H9 (cell line): Measurements from ENCODE around the gene SLC4A11. TPM values are rescaled to one million over a fixed set of nuclear protein-coding genes. Genes with fewer than 3 reads are reported as not detected.

Source experiments
- DNase-seq: peaks from one replicate; pipeline ENCODE4 v3.0.0-alpha.2; 2017
- H2AFZ ChIP-seq: one replicate; pipeline ENCODE4 v1.6.1; 2013; ENCODE audit warnings: mild to moderate bottlenecking, low read length, control low read depth, moderate library complexity
- H2AK5ac ChIP-seq: 2 replicates; pipeline ENCODE4 v1.6.1; 2013; ENCODE audit warnings: low read length, control low read depth, mixed read lengths; ENCODE audit not compliant: insufficient read length
- H2BK120ac ChIP-seq: one replicate; pipeline ENCODE4 v1.6.1; 2013; ENCODE audit warnings: low read depth, mild to moderate bottlenecking, low read length, control low read depth, inconsistent platforms; ENCODE audit not compliant: poor library complexity, severe bottlenecking
- H2BK12ac ChIP-seq: 2 replicates; pipeline ENCODE4 v1.6.1; 2013; ENCODE audit warnings: low read length, control low read depth, mixed read lengths, low read depth; ENCODE audit not compliant: insufficient read length
- H2BK15ac ChIP-seq: 2 replicates; pipeline ENCODE4 v1.6.1; 2013; ENCODE audit warnings: low read depth, low read length, control low read depth
- H2BK20ac ChIP-seq: one replicate; pipeline ENCODE4 v1.6.1; 2013; ENCODE audit warnings: low read depth, mild to moderate bottlenecking, low read length, control low read depth, inconsistent platforms; ENCODE audit not compliant: poor library complexity, severe bottlenecking
- H2BK5ac ChIP-seq: 2 replicates; pipeline ENCODE4 v1.6.1; 2013; ENCODE audit warnings: low read length, control low read depth, mixed read lengths; ENCODE audit not compliant: insufficient read length
- H3K14ac ChIP-seq: 2 replicates; pipeline ENCODE4 v1.6.1; 2013; ENCODE audit warnings: low read length, control low read depth; ENCODE audit not compliant: insufficient read depth
- H3K18ac ChIP-seq: 2 replicates; pipeline ENCODE4 v1.6.1; 2013; ENCODE audit warnings: low read depth, mild to moderate bottlenecking, mixed read lengths, low read length, control low read depth; ENCODE audit not compliant: insufficient read length
- H3K23ac ChIP-seq: 2 replicates; pipeline ENCODE4 v1.6.1; 2013; ENCODE audit warnings: low read length, control low read depth, mixed read lengths, low read depth; ENCODE audit not compliant: insufficient read length
- H3K23me2 ChIP-seq: 2 replicates; pipeline ENCODE4 v1.6.1; 2013; ENCODE audit warnings: low read depth, mild to moderate bottlenecking, mixed read lengths, low read length, control low read depth; ENCODE audit not compliant: insufficient read length, poor library complexity, severe bottlenecking
- H3K27ac ChIP-seq: 2 replicates; pipeline ENCODE4 v1.5.1; 2013; ENCODE audit warnings: low read length, control low read depth, mixed read lengths, low read depth; ENCODE audit not compliant: insufficient read length
- H3K27me3 ChIP-seq: 2 replicates; pipeline ENCODE4 v1.6.1; 2013; ENCODE audit warnings: low read length, control low read depth, inconsistent platforms; ENCODE audit not compliant: insufficient read depth
- H3K4ac ChIP-seq: 2 replicates; pipeline ENCODE4 v1.6.1; 2013; ENCODE audit warnings: low read depth, mild to moderate bottlenecking, control low read depth, inconsistent platforms, low read length, moderate library complexity
- H3K4me1 ChIP-seq: 2 replicates; pipeline ENCODE4 v1.6.1; 2013; ENCODE audit warnings: low read length, control low read depth, inconsistent platforms; ENCODE audit not compliant: insufficient read depth
- H3K4me2 ChIP-seq: 2 replicates; pipeline ENCODE4 v1.6.1; 2013; ENCODE audit warnings: low read length, control low read depth, mixed read lengths; ENCODE audit not compliant: insufficient read length, insufficient read depth
- H3K56ac ChIP-seq: 2 replicates; pipeline ENCODE4 v1.6.1; 2013; ENCODE audit warnings: low read depth, mild to moderate bottlenecking, mixed read lengths, low read length, control low read depth; ENCODE audit not compliant: insufficient read length
- H3K79me1 ChIP-seq: 2 replicates; pipeline ENCODE4 v1.6.1; 2013; ENCODE audit warnings: low read depth, mild to moderate bottlenecking, moderate library complexity, low read length, control low read depth, inconsistent platforms; ENCODE audit not compliant: insufficient read depth, poor library complexity, severe bottlenecking
- H3K79me2 ChIP-seq: 2 replicates; pipeline ENCODE4 v1.6.1; 2013; ENCODE audit warnings: low read length, control low read depth, inconsistent platforms; ENCODE audit not compliant: insufficient read depth
- H3K9ac ChIP-seq: 2 replicates; pipeline ENCODE4 v1.6.1; 2013; ENCODE audit warnings: low read length, control low read depth, mixed read lengths; ENCODE audit not compliant: insufficient read length; ENCODE audit errors: extremely low read depth
- H3K9me3 ChIP-seq: one replicate; pipeline ENCODE4 v1.6.1; 2013; ENCODE audit warnings: low read depth, low read length, inconsistent platforms; ENCODE audit not compliant: control insufficient read depth
- H3T11ph ChIP-seq: one replicate; pipeline ENCODE4 v1.6.1; 2013; ENCODE audit warnings: mild to moderate bottlenecking, low read length, control low read depth, inconsistent platforms
- H4K20me1 ChIP-seq: one replicate; pipeline ENCODE4 v1.6.1; 2013; ENCODE audit not compliant: control insufficient read depth, insufficient read length, insufficient read depth
- H4K5ac ChIP-seq: 2 replicates; pipeline ENCODE4 v1.6.1; 2013; ENCODE audit warnings: low read depth, mild to moderate bottlenecking, mixed read lengths, low read length, control low read depth; ENCODE audit not compliant: insufficient read length
- H4K8ac ChIP-seq: replicated peaks from 2 replicates; pipeline ENCODE4 v1.6.1; 2013; ENCODE audit warnings: low read length, control low read depth, mixed read lengths, low read depth; ENCODE audit not compliant: insufficient read length
- H4K91ac ChIP-seq: 2 replicates; pipeline ENCODE4 v1.6.1; 2013; ENCODE audit warnings: low read depth, mild to moderate bottlenecking, moderate library complexity, mixed read lengths, low read length, control low read depth; ENCODE audit not compliant: insufficient read length
- H3K27ac Mint-ChIP-seq, 3 experiments: 2 replicates in 2 of 3; 3 replicates in 1 of 3; pipeline ENCODE4 v1.8.0; 2020 to 2021; ENCODE audit warnings: mixed read lengths in 3 of 3, mild to moderate bottlenecking in 1 of 3, moderate library complexity in 1 of 3
- H3K27me3 Mint-ChIP-seq: 2 replicates; pipeline ENCODE4 v1.8.0; 2021; ENCODE audit warnings: low read depth, mild to moderate bottlenecking, moderate library complexity, mixed read lengths
- H3K36me3 Mint-ChIP-seq, 3 experiments: 2 replicates in 2 of 3; 3 replicates in 1 of 3; pipeline ENCODE4 v1.8.0; 2020 to 2021; ENCODE audit warnings: low read depth in 3 of 3, mixed read lengths in 3 of 3; ENCODE audit not compliant: insufficient read depth in 1 of 3
- H3K4me1 Mint-ChIP-seq, 2 experiments: 2 replicates each; pipeline ENCODE4 v1.8.0; 2020; ENCODE audit warnings: mixed read lengths in 2 of 2
- H3K4me3 Mint-ChIP-seq, 2 experiments: 2 replicates in 1 of 2; 3 replicates in 1 of 2; pipeline ENCODE4 v1.8.0; 2020 to 2021; ENCODE audit warnings: mild to moderate bottlenecking in 2 of 2, mixed read lengths in 2 of 2, moderate library complexity in 1 of 2
- H3K9me3 Mint-ChIP-seq, 2 experiments: 2 replicates in 1 of 2; 3 replicates in 1 of 2; pipeline ENCODE4 v1.8.0; 2020; ENCODE audit warnings: mild to moderate bottlenecking in 2 of 2, mixed read lengths in 2 of 2, moderate library complexity in 1 of 2
- CTCF ChIP-seq: fragments of 200-600 bp; sonication (generic); conservative IDR thresholded peaks from 3 replicates; pipeline ENCODE4 v1.8.0; 2021; ENCODE audit warnings: antibody characterized with exemption, mild to moderate bottlenecking
- WGBS: extraction: QIAGEN DNeasy Blood & Tissue Kit; methylation state at CpG from one replicate; pipeline ENCODE4 v1.1.7; 2013; ENCODE audit warnings: missing lambda C conversion rate, low lambda C conversion rate, mixed read lengths; ENCODE audit not compliant: insufficient read length; ENCODE audit errors: extremely low coverage; 5-methylcytosine and 5-hydroxymethylcytosine counted together
- total RNA-seq: library from RNA; stranded (reverse); gene quantifications from 2 replicates; pipeline ENCODE4 v1.2.1, GENCODE V29; 2021

The SLC4A11 gene
- total RNA-seq, 1 experiment from 2014 or later, result 29.4 TPM

GRCh38 chr20:3247638-3248037 is 8.6 kb upstream of the SLC4A11 start:
- H4K8ac ChIP-seq, result no peak overlapping the region
- H3K23ac ChIP-seq, result no peak overlapping the region
- no peaks in the 10 kb centered on the region; the same call in 1 of the 2 replicates for H3K27me3 ChIP-seq
- no peak overlapping the region for H2AFZ ChIP-seq
- H2BK20ac ChIP-seq, result no peak overlapping the region
- H3K79me2 ChIP-seq, result no peaks in the 10 kb centered on the region
- H3K56ac ChIP-seq, result no peak overlapping the region
- Mint-ChIP-seq H3K4me3 (no peak overlapping the region), H3K4me1 (peaks cover 13 to 16% of the 10 kb centered on the region in 2 experiments), H3K36me3 (no peaks in the 10 kb centered on the region; a peak in 2 of 7 replicates), H3K27me3 (peaks cover 45% of the 10 kb centered on the region), H3K27ac (no peak overlapping the region), H3K9me3 (no peaks in the 10 kb centered on the region)
- H3K4ac ChIP-seq, result no peak overlapping the region
- no peak overlapping the region for H3K4me2 ChIP-seq
- no peak overlapping the region for H3K27ac ChIP-seq
- no peak overlapping the region for H2BK12ac ChIP-seq
- no peak for DNase-seq
- H2BK5ac ChIP-seq, result no peak overlapping the region
- H2BK15ac ChIP-seq, result no peak overlapping the region
- H4K91ac ChIP-seq, result no peak overlapping the region
- peaks cover 8% of the 10 kb centered on the region for H3K23me2 ChIP-seq
- no peak overlapping the region for H2BK120ac ChIP-seq
- no peak for TF ChIP-seq CTCF
- no peak overlapping the region for H3K9ac ChIP-seq
- H2AK5ac ChIP-seq, result no peak overlapping the region
- no peak overlapping the region for H3K18ac ChIP-seq
- no peaks in the 10 kb centered on the region for H3K79me1 ChIP-seq
- no CpG with 5 or more reads among the region's 4 CpGs for WGBS
- H4K20me1 ChIP-seq, result no peaks in the 10 kb centered on the region
- no peak overlapping the region for H3K14ac ChIP-seq
- H3K4me1 ChIP-seq, result no peaks in the 10 kb centered on the region; the same call in 1 of the 2 replicates
- H3K9me3 ChIP-seq, result no peaks in the 10 kb centered on the region
- no peak overlapping the region for H3T11ph ChIP-seq
- no peak overlapping the region for H4K5ac ChIP-seq
